ENCODE results near the gene PVR.
"Not testable (repeated sequence)": the region's sequence is repeated elsewhere in the genome, so short reads cannot be mapped to it uniquely, and the experiment has no call there.

Gene PVR

GRCh38 chr19:44701228-44701627 lies 57.5 kb downstream of the PVR start:
- no peak for DNase-seq (ENCODE audit: low spot score)

GRCh38 chr19:44702551-44703176 lies 59.0 kb downstream of the PVR start:
- DNase-seq (ENCODE audit: low spot score) = no peak

DNA sequence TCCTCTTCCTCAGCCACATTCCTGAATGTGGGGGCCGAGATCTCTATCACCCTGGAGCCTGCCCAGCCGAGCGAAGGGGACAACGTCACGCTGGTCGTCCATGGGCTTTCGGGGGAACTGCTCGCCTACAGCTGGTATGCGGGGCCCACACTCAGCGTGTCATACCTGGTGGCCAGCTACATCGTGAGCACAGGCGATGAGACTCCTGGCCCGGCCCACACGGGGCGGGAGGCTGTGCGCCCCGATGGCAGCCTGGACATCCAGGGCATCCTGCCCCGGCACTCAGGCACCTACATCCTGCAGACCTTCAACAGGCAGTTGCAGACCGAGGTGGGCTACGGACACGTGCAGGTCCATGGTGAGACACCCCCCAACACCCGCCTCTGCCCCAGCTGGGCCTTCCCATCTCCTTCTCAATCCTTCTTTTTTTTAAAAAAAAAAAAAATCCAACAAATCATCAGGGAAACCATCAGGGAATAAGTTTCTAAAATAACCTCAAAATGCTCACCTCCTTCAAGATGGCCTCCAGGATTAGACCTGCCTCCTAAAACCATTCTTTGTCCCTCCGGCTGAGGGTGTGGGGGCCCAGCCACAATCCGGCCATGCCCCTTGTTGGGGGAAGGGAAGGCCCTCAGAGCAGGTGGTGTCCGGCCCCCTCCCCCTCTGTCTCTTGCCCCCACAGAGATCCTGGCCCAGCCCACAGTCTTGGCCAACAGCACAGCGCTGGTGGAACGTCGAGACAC lies 59.8 kb downstream of the PVR start:
- no peak for DNase-seq (ENCODE audit: low spot score)

DNA sequence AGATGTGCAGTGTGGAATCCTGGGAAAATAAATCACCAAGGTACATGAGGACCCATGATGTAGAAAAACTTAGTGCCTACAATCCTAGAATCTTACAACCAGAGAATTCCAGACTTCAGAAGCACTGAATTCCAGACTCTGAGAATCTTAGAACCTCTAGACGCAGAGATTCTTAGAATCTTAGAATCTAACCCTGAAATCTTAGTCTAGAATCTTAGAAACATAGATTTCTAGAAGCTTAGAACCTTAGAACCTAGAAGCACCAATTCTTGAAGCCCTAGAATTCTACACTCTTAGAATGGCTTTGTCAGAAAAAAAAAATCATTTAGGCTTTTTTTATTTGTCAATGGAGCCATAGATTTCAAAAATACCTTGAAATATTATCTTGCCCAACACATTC lies 61.3 kb downstream of the PVR start:
- no peak for DNase-seq (ENCODE audit: low spot score)

DNA sequence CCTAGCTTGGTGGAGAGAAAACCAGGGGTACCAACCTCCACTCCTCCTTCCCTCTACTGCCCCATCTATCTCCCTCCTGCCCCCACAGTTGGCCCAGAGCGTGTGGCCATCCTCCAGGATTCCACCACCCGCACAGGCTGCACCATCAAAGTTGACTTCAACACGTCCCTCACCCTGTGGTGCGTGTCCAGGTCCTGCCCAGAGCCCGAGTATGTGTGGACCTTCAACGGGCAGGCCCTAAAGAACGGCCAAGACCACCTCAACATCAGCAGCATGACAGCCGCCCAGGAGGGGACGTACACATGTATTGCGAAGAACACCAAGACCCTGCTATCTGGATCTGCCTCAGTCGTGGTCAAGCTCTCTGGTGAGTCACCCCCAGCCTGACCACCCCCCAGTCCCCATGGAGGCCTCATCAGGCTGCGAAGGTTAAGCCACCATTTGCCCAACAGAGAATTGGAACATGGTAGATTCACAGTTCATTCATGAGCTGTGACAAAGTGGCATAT lies 61.8 kb downstream of the PVR start:
- DNase-seq (ENCODE audit: low spot score) = no peak

DNA sequence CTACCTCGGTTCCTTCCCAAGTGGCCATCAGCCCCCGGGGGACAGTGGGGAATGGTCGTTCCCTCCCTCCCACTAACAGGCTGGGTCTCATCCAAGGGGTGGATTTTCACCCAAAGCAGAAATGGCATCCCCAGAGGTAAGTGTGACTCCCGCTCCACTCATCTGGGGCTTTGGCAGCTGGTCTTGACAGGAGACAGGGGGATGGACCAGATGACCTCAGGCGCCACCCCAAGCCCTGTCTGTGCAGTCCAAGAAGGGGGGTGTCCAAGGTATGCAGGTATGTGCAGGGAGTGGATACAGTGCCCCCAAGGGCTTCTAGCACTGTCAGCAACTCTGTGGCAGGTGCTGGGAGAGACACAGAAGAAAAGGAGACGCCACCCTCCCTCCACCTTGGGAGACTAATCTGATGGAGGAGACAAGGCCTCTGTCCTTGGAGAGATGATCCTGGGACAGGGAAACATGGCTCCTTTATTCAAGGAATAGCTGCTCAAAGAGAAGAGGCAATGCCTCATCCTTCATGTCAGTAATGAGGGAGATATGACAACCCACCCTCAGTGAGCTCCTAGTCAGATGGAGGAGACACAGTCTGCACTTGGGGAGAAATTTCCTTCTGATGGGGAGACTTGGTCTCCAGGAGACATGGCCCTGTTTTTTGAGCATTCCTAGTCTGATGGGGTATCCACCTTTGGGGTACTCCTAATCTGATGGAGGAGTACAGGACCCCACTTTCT lies 63.0 kb downstream of the PVR start:
- DNase-seq (ENCODE audit: low spot score) = no peak

- no peak for DNase-seq (ENCODE audit: low spot score)
These were observed 64.1 kb downstream of the PVR start for GRCh38 chr19:44707794-44708193.

GRCh38 chr19:44708940-44709339 lies 65.2 kb downstream of the PVR start:
- DNase-seq (ENCODE audit: low spot score) = no peak

DNA sequence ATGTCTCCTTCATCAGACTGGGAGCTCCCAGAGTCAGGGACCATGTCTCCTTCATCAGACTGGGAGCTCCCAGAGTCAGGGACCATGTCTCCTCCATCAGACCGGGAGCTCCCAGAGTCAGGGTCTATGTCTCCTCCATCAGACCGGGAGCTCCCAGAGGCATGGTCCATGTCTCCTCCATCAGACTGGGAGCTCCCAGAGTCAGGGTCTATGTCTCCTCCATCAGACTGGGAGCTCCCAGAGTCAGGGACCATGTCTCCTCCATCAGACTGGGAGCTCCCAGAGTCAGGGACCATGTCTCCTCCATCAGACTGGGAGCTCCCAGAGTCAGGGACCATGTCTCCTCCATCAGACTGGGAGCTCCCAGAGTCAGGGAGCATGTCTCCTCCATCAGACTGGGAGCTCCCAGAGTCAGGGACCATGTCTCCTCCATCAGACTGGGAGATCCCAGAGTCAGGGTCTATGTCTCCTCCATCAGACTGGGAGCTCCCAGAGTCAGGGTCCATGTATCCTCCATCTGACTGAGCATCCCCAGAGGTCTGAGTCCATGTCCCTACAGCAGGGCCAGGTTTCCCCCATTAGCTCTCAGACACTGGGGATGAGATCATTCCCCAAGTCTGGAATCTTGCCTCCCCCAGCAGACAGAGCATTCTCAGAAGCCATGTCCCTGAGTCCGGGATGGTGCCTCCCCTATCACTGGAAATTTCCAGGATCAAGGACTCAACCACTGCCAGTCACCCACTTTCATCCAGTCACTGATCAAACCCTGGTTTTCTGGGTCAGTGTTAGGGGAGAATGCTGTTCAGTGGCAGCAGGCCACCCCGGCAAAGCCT lies 65.9 kb downstream of the PVR start:
- not testable (repeated sequence) for DNase-seq (ENCODE audit: low spot score)

GRCh38 chr19:44710483-44710882 lies 66.8 kb downstream of the PVR start:
- no peak for DNase-seq (ENCODE audit: low spot score)

GRCh38 chr19:44712864-44713515 lies 69.3 kb downstream of the PVR start:
- DNase-seq (ENCODE audit: low spot score) = no peak

Measured in hematopoietic multipotent progenitor cell treated with erythropoietin and hydrocortisone succinate and interleukin-3 and kit ligand, for 17 days (in vitro differentiated cells).